ENCODE measurements around the gene SDS. TPM values are rescaled to one million over a fixed set of nuclear protein-coding genes. Genes with fewer than 3 reads are reported as not detected.

Gene SDS
- total and polyA plus RNA-seq, 2 of the 8 experiments (the other 6 are each of a cell fraction or from before 2014, with no cell fraction given), result 0.21 TPM; not detected in 1

- Histone ChIP-seq H3K79me2 (ENCODE audit: control insufficient read depth in 1 of 2, insufficient read depth in 2 of 2, low read length in 2 of 2) (no peaks in the 10 kb centered on the region), H3K36me3 (ENCODE audit: control insufficient read depth in 2 of 4, insufficient read depth in 4 of 4, low read length in 3 of 4) (peaks cover 0 to 6% (median 3%) of the 10 kb centered on the region in 4 experiments; a peak in 4 of 8 replicates), H3K18ac (ENCODE audit: extremely low read depth, low read length) (no peak overlapping the region), H3K56ac (replicated peaks; ENCODE audit: insufficient read length, low read depth, low read length) (no peak overlapping the region), H2AFZ (ENCODE audit: low read length) (no peak overlapping the region), H3K79me1 (ENCODE audit: low read depth, low read length) (no peaks in the 10 kb centered on the region), H3K27ac (ENCODE audit: low read depth, low read length) (no peak overlapping the region), H4K5ac (ENCODE audit: insufficient read length, low read depth, low read length) (no peak overlapping the region), H3K4ac (replicated peaks; ENCODE audit: insufficient read length, low read depth, low read length) (no peak overlapping the region), H3K4me1 (replicated peaks in 1 of 4; ENCODE audit: control insufficient read depth in 3 of 4, insufficient read depth in 4 of 4, low read length in 3 of 4) (no peaks in the 10 kb centered on the region), H2BK20ac (ENCODE audit: low read length) (no peak overlapping the region), H2BK120ac (replicated peaks; ENCODE audit: low read depth, low read length) (no peak overlapping the region), H4K20me1 (replicated peaks in 1 of 2; ENCODE audit: control insufficient read depth in 1 of 2, insufficient read depth in 2 of 2, low read length in 2 of 2) (peaks cover 0 to 2% of the 10 kb centered on the region in 2 experiments), H4K91ac (replicated peaks; ENCODE audit: insufficient read length, low read length) (no peak overlapping the region), H3K27me3 (replicated peaks in 1 of 4; ENCODE audit: control insufficient read depth in 3 of 4, extremely low read depth in 1 of 4, insufficient read depth in 3 of 4, low read length in 3 of 4) (no peaks in the 10 kb centered on the region), H2BK5ac (ENCODE audit: low read depth, low read length) (no peak overlapping the region), H3K4me3 (ENCODE audit: extremely low read depth in 1 of 4, insufficient read depth in 2 of 4, low read depth in 3 of 4, low read length in 4 of 4) (no peak overlapping the region), H2BK12ac (ENCODE audit: low read depth, low read length) (no peak overlapping the region), H3K23me2 (ENCODE audit: low read depth, low read length) (no peaks in the 10 kb centered on the region), H3K23ac (ENCODE audit: insufficient read length) (no peak overlapping the region), H4K8ac (ENCODE audit: extremely low read depth, insufficient read depth, low read length) (no peak overlapping the region), H3K14ac (ENCODE audit: insufficient read length) (no peak overlapping the region), H3K9ac (replicated peaks in 1 of 4; ENCODE audit: extremely low read depth in 1 of 4, low read depth in 3 of 4, low read length in 3 of 4) (no peak overlapping the region), H2AK5ac (ENCODE audit: low read depth, low read length) (no peak overlapping the region), H3K4me2 (ENCODE audit: insufficient read depth in 1 of 2, low read depth in 2 of 2, low read length in 2 of 2) (no peak overlapping the region), H2BK15ac (ENCODE audit: low read length) (no peak overlapping the region), H3K9me3 (ENCODE audit: insufficient read depth in 2 of 2, low read depth in 1 of 2, low read length in 1 of 2) (no peaks in the 10 kb centered on the region)
- 95% methylated on average over 4 of the region's 4 CpGs; no CpG with 5 or more reads in 1 of the 2 experiments for whole genome bisulfite sequencing, 2 experiments (ENCODE audit: extremely low coverage in 1 of 2, insufficient coverage in 1 of 2, insufficient read length in 1 of 2, insufficient replicate concordance in 2 of 2, low coverage in 1 of 2, low lambda C conversion rate in 2 of 2, missing lambda C conversion rate in 1 of 2)
- CTCF ChIA-PET (ENCODE audit: partially characterized antibody), result interaction anchor here (0.9 to 1.1 kb wide), 2 partner anchors 11 to 43 kb away, joined by 3 read pairs; no protein-coding TSS in a partner anchor
- FAIRE-seq (no peak), DNase-seq (ENCODE audit: low read depth in 1 of 2, low spot score in 2 of 2) (no peak)
- POLR2A ChIA-PET (ENCODE audit: partially characterized antibody), result no interaction called here
- TF ChIP-seq HDAC2 (IDR thresholded peaks at IDR 0.05; ENCODE audit: borderline replicate concordance in 1 of 2, low read depth in 2 of 2, low read length in 2 of 2) (no peak), EGR1 (IDR thresholded peaks at IDR 0.05; ENCODE audit: borderline replicate concordance, low read depth, low read length) (no peak), GABPA (IDR thresholded peaks at IDR 0.05; ENCODE audit: borderline replicate concordance, insufficient read depth, low read length) (no peak), RAD21 (IDR thresholded peaks at IDR 0.05 in 1 of 2, conservative IDR thresholded peaks at IDR 0.05 in 1 of 2; ENCODE audit: low read depth in 2 of 2, low read length in 2 of 2) (no peak), BRCA1 (IDR thresholded peaks at IDR 0.05; ENCODE audit: low read depth, low read length) (no peak), ZNF274 (IDR thresholded peaks at IDR 0.05; ENCODE audit: borderline replicate concordance, extremely low read depth, low read length) (no peak), SUZ12 (IDR thresholded peaks at IDR 0.05; ENCODE audit: low read length) (no peak), NANOG (IDR thresholded peaks at IDR 0.05; ENCODE audit: insufficient read depth, low read depth, low read length, poor library complexity, severe bottlenecking) (no peak), POLR2A (IDR thresholded peaks at IDR 0.05; ENCODE audit: control extremely low read depth in 1 of 2, low read depth in 2 of 2, low read length in 2 of 2) (no peak), SIRT6 (IDR thresholded peaks at IDR 0.05; ENCODE audit: low read length) (no peak), SP1 (IDR thresholded peaks at IDR 0.05; ENCODE audit: low read depth, low read length) (no peak), JUN (IDR thresholded peaks at IDR 0.05; ENCODE audit: low read depth, low read length) (no peak), BCL11A (IDR thresholded peaks at IDR 0.05; ENCODE audit: low read depth in 2 of 2, low read length in 2 of 2) (no peak), SP4 (IDR thresholded peaks at IDR 0.05; ENCODE audit: low read length) (no peak), KDM4A (IDR thresholded peaks at IDR 0.05; ENCODE audit: low read depth, low read length, severe bottlenecking) (no peak)
Observed at GRCh38 chr12:113382206-113382605, 21.5 kb downstream of the SDS start.
